Stimulated activated CD8-positive, alpha-beta memory T cell treated with anti-CD3 and anti-CD28 coated beads, Interleukin-7, amount 100 ng/mL, for 24 hours (primary cell): ENCODE results near the gene TACC2.

Experiments
- DNase-seq: peaks from one replicate; pipeline ENCODE4 v3.0.0-alpha.2; 2020; ENCODE audit warnings: low read depth

Gene TACC2

DNA sequence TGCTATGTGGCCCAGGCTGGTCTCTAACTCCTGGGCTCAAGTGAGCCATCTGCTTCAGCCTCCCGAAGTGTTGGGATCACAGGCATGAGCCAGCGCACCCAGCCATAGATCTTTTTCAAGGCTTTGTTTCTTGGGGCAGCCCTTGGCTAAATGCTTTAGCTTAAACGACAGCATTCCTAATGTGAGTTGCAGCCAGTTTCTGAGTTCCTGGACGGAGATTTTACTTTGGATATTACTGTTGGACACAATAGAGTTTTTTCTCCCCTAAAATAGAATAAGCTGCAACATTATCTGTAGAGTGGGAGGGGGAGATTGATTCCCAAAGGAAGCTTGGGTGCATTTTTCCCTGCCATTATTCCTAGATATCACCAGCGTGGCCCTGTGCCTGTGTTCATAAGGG, 179.1 kb downstream of the TACC2 start:
- no peak for DNase-seq

GRCh38 chr10:122168598-122169394, 179.8 kb downstream of the TACC2 start:
- no peak for DNase-seq

GRCh38 chr10:122170802-122171201, 181.8 kb downstream of the TACC2 start:
- no peak for DNase-seq

DNA sequence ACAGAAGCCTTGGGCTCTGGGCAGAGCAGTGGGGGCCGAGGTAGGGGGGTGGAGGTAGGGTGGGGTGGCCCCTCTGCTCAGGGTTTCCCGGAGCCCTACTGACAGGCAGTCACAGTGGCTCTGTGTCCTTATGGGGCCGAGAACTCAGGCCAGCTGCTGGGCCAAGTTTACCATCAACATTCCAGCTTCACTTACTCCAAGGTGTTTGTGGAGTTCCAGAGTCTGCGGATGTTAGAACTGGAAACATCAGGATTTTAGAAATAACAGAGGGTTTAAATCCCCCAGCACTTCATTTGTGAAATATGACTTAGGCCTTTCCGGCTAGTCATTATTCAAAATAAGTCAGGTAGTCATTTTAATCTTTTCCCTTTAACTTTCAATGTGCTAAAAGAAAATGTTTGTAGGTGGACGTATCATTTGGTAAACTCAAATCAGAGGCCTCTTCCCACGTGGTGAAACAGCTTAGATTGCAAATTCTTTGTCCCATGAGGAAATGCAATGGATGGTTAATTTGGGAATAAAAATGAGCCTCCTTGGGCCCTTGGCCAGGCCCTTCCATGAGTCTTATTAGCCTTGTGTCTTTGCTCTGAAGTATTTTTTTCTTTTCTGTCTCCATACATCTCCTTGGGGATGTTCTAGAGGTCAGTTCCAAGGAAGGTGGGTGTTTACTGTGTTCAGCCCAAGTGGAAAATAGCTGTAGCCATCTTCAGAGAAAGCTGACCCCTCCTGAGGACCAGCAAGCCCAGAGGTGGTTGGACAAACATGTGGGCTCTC, 182.5 kb downstream of the TACC2 start:
- DNase-seq = no peak

- DNase-seq = no peak
Measured at GRCh38 chr10:122172361-122173008, 183.5 kb downstream of the TACC2 start.

GRCh38 chr10:122173337-122173736, 184.4 kb downstream of the TACC2 start:
- no peak for DNase-seq

- DNase-seq = no peak
Measured at GRCh38 chr10:122173766-122174435, 184.9 kb downstream of the TACC2 start.

DNA sequence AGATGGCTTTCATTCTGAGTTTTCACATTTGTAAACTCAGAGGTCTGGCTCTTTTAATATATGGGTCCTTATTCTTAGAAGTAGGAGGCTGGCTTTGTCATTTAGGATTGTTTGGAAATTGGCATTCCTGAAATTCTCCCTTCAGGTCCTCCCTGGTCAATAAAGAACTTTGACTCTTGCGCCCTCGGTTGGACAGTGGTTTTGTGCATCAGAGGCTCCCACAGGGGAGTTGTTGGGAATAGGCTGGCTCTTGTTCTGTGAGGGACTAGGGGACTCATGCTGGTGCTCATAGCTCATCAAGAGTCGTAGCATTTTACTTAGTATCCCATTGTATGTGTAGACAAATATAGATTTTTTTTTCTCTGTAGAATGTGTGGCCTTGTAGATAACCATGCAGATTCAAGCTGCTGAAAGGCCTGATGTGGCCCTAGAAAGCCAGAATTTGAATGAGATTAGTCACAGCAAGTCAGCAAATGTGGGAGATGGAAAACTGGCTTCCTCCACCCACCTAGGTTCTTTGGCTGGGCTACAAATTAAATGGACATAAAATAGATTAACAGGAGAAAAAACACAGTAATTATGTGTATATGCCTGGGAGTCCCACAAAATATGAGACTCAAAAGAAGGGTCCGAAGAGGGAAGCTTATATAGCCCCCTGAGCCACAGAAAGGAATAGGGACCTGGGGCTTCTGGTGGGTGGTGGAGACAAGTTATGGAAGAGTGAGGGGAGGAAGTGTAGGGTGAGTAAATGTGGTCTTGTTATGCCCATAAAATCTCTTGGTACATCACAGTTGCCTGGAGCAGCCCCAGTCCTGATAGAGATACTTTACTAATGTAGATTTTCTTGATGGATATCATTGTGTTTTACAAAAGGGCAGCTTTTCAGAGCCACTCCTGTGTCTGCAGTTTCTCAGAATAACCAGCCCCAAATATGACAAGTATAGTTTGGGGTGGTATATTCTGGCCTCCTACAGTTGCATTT, 187.6 kb downstream of the TACC2 start:
- DNase-seq = no peak

GRCh38 chr10:122178655-122179054, 189.7 kb downstream of the TACC2 start:
- no peak for DNase-seq

DNA sequence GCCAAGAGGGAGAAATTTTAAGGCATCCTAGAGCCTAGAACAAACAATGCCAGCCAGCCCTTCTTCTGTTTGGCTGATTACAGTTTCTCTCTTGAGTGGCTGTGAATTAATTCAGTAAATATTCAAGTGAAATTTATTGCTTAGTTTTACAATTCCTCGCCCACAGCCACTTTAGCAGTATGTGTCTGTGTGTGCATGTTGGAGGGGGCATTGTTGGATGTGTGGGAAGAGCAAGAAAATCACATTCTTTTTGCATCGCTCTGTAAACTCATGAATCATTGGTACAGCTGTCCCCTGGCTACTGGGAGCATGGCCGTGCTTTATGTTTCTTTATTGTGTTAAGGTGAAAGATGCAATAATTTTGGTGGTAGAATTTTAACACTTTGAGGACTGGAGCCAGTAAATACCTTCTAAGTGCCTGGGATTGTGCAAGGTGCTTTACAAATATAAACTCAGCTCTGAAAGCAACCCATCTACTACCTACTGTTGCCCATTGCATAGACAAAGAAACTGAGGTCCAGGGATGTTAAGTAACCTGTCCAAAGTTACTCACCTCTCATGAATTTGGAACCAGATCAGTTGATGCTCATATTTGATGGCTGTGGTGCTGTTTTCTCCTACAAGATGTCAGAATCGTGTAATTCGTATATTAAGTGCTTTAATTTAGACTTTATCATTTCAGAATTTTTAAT, 192.2 kb downstream of the TACC2 start:
- no peak for DNase-seq

DNA sequence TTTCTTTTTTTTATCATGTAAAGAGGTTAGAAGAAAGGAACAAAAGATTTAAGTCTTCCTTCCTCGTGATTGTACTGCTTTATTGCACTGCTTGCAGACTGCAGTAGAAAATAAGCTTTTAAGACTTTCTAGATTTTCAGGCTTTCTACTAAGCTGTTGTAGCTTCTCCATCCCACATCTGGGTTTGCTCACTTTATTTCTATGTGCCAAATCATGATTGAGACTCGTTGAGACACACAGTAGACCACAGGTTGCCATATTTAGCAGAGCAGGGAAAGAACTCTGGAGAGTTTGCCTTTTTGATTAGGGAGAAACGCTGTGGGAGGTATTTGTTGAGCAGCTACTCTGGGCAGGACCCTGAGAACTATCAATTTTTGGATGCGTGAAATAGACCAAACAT, 192.9 kb downstream of the TACC2 start:
- no peak for DNase-seq

GRCh38 chr10:122182308-122182707, 193.3 kb downstream of the TACC2 start:
- no peak for DNase-seq

DNA sequence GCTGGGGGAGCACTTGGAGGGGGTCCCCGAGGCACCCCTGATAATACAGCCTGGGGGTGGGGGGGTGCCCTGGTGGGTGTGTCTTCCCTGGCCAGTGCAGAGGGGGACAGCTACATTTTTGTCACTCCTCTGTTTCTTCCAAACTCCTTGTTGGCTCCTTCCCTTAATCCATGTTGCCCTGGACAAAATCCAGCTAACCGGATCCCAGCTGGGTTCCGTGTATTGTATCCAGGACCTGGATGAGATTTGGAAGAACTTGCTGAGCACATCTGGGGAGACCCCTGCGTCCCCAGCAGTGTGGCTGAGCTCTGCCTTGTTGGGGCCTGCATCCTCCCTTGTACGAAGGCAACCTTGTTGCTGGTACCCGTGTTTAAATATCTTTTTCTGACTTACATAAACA, 195.3 kb downstream of the TACC2 start:
- no peak for DNase-seq

DNA sequence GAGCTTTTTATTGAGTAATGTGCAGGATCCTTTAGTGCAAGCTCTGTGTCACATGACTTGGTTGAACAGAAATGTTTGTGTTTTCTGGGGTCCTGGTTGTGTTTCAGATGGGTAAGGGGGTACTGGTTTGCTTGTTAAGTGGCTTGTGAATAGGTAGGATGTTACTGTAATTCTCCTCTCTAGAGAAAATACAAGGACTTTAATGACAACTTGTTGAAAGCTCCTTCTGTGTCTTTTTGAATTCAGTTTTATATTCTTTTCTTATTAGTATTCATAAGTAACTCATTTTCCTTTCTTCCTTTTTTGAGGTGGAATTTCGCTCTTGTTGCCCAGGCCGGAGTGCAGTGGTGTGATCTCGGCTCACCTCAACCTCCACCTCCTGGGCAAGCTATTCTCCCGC, 196.7 kb downstream of the TACC2 start:
- DNase-seq = no peak

DNA sequence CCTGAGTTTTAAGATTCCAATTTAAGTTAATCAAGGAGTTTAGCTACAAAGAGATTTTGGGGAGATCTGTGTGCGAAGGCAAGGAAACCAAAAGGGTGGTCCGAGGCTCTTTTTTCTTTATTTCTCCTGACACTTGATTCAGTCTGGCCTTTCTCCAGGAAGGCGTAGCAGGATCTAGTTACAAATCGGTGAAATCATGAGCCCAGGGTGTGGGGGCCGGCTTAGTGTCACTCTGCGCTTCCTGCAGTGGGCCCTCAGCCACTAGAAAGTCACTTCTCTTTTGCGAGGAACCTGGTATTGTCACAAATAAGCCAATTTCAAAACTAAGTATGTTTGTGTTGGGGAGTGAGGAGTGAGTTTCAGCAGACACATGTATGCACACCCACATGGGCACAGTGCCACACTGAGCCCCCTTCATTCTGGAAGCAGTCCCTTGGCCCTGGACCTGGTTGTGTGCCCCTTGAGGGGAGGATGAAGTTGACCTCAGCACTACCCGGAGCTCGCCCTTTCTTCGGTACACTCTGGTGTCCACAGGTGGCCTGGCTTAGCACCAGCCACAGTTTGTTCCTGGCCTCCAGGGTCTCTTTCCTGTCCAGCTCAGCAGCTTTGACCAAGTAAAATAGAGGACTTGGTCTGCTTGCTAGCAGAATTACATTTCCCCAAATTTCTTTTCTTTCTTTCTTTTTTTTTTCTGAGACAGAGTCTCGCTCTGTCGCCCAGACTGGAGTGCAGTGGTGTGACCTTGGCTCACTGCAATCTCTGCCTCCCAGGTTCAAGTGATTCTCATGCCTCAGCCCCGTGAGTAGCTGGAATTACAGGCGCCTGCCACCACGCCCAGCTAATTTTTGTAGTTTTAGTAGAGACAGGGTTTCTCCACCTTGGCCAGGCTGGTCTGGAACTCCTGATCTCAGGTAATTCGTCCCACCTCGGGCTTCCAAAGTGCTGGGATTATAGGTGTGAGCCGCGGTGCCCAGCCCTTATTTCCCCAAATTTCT, 198.2 kb downstream of the TACC2 start:
- DNase-seq = no peak

DNA sequence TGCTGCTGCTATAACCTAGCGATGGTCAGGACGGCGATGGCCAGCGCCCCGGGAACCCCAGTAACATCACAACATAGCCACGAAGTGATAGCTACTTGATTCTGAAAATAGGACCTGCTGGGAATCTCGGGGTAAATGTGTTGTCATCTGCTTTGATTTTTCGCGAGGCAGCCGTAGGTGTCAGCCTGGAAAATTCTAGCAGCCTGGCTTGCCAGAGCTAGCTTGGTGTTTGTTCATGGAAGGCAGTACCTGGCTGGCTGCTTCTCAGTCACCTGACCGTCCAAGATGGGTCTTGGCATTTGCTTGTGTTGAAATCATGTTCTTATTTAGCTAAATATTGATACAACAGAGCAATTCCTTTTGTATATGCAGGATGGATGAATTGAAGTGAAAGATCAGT, 199.7 kb downstream of the TACC2 start:
- DNase-seq = no peak

DNA sequence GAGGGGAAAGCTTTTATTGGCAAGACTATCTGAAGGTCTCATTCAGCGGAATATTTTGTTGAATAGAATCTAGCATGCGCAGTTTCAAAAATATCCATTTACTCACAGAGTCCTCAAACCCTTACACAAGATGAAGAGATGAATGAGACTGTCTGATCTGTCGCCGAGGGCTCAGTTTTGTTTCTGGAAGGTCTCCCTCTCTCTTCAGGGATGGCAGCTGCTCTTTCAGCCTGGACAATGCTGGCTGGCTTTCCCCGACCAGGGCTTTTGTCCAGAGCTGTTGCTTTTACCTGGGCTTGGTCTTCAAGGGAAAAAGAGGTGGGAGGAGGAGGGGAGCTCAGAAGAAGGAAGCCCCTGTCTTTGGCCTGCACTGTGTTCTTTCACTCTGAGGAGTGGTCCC, 200.2 kb downstream of the TACC2 start:
- DNase-seq = no peak

GRCh38 chr10:122190176-122190943, 201.4 kb downstream of the TACC2 start:
- no peak for DNase-seq
